NCI-H2107 (cell line): ENCODE results near the gene SLC41A2.
"Not testable (repeated sequence)": the region's sequence is repeated elsewhere in the genome, so short reads cannot be mapped to it uniquely, and the experiment has no call there.

Experiments
- DNase-seq: peaks from one replicate; lab custom pipeline; 2025; lab: John Stamatoyannopoulos, UW

SLC41A2 gene

DNA sequence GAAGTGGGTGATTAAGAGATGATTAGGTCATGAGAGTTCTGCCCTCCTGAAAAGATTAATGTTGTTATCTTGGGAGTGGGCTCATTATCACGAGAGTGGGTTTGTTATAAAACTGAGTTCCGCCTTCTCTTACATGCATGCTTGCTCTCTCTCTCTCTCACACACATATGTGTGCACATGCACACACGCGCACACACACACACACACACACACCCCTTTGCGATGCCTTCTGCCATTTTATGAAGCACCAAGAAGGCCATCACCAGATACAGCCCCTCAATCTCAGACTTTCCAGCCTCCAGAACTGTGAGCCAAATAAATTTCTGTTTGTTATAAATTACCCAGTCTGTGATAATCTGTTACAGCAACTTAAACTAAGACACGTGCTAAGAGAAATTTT is 5.7 kb upstream of the SLC41A2 start:
- DNase-seq, result no peak

DNA sequence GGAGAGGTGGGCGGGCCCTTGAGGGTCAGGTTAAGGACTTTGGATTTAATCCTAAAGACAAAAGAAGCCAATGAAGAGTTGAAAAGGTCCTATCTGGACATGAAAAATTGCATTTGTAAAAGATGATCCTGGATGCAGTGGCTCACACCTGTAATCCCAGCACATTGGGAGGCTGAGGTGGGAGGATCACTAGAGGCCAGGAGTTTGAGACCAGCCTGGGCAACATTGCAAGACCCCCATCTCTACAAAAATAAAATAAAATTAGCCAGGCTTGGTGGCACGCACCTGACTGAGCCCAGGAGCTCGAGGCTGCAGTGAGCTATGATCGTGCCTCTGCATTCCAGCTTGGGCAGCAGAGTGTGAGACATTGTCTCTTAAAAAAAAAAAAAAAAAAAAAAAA is 2.4 kb upstream of the SLC41A2 start:
- no peak for DNase-seq

DNA sequence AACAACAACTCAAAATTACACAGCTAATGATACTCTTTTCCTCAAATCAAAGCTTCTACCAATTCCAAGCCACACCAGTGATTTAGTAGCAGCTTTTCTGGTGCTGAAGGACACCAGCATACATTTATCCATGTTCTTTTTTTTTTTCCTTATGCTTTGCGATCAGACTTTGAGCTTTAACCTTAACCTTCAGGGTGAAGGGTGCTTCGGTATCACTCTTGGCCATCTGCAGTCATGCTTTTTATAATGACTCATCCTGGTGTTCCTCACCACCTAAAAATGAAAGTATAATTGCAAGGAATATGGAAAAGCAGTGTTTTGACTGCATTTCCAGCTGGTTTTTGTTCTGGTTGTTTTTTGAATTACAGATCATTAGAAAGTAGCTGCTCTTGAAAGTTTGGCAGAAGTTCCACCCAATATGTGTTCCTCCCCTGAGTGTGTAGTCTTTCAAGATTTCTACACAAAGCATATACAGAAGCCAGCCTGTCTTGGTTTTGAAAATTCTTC is 1.3 kb upstream of the SLC41A2 start:
- DNase-seq, result no peak

DNA sequence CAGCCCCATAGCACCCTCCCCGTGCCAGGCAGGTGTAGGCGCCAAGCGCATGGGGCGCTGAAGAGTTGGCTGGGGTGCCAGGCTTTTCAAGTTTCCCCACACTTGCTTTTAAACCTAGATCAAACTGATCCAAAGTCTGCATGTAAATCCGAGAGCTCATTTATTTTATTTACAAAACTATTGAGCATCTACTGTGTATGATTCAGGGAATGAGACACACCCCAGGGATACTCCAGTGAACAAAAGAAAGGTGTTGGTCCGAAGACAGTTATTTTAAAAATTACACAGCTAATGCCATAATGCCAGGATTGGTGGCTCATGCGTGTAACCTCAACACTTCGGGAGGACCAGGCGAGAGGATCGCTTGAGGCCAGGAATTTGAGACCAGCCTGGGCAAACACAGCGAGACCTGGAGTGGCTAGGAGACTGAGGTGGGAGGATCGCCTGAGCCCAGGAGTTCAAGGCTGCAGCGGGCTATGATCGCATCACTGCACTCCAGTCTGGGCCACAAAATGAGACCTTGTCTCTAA is 780 bp upstream of the SLC41A2 start:
- DNase-seq, result no peak

DNA sequence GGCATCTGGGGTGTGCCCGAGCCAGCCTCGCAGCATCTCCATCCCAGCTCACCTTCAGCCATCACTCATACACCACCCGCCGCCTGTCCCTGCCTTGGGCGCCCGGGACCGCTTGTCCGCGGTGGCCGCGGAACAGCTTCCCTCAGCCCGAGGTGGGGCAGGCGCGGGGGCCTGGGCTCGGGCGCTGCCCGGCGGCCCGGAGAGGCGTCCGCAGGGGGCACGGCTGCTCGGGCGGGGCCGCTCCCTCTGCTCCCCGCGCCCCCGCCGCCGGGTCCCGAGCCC is 430 bp downstream of the SLC41A2 start:
- no peak for DNase-seq

DNA sequence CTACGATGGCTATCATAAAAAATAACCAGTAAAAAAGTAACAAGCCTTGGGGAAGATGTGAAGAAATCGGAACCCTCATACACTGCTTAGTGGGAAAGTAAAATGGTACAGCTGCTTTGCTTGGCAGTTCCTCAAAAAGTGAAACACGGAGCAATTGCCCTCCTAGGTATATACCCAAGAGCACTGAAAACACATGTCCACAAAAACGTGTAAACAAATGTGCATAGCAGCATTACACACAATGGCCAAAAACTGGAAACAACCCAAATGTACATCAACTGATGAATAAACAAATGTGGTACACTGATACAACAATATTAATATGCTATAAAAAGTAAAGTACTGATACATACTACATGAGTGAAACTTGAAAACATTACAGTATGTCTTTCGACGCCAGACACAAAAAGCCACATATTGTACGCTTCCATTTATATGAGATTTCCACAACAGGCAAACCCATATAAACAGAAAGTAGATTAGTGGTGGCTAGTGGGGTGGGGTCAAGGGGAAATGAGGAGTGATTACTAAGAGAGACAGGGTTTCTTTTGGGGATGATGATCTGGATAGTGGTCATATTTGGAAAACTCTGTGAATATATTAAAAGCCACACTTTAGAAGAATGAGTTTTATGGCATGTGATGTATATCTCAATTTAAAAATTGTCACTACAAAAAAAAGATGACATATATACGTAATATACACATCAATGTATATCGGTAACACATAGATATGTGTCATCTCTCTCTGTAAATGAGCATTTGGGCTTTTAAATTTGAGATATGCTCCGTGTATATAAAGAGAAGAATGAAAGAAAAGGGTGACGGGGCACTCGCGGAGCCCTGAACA is 996 bp downstream of the SLC41A2 start:
- DNase-seq, result no peak

DNA sequence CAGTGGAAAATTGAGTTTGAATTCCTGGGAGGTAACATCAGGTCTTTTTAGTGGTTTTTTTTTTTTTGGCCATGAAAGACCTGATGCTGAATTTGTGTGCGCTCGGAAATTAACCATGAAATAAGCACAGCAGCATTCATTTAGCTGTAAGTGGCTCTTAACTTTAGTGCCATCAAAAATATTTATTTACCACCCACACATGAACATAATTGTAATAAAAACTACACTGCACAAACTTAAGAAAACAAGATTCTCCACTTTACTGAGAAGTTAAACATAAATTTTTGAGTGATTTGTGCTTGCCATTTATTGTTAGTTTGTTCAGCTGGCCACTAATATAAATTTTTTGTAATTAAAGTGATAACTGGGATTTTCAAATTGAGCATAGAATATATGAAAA is 2.4 kb downstream of the SLC41A2 start:
- DNase-seq, result no peak

DNA sequence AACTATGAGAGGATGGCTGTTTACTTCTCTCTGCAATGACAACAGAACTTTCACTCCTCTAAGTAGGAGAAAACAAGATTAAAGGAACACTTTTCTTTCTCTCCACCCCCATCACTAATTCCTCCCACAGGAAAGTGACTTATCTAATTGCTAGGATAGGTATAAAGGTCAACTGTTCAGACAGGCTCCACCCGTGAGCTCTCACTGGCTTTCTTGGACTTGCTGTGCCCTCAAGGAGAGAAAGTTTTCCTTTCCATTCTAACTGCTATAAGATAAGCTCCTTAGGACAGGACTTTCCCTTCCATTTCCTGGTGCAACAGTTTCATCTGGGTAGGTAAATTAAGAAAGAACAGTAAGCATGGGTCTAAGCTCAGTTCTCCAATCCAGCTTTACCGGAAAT is 4.8 kb downstream of the SLC41A2 start:
- DNase-seq, result no peak

DNA sequence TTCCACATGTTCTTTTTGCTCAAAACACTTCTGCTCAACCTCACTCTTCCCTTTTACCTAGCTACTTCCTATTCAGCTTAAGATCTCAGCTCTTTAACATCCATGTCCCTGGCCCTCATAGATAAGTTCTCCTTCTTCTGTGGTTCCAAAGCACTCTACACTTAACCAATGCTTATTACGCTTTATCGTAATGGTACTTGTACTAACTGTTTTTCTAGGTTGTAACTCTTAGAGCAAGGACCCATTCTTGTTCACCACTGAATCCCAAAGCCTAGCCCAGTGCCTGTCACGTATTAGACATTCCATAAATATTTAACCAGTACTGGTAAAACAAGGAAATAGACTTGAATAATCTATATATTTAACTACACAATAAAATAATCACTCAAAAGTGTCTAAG is 5.3 kb downstream of the SLC41A2 start:
- DNase-seq, result no peak

DNA sequence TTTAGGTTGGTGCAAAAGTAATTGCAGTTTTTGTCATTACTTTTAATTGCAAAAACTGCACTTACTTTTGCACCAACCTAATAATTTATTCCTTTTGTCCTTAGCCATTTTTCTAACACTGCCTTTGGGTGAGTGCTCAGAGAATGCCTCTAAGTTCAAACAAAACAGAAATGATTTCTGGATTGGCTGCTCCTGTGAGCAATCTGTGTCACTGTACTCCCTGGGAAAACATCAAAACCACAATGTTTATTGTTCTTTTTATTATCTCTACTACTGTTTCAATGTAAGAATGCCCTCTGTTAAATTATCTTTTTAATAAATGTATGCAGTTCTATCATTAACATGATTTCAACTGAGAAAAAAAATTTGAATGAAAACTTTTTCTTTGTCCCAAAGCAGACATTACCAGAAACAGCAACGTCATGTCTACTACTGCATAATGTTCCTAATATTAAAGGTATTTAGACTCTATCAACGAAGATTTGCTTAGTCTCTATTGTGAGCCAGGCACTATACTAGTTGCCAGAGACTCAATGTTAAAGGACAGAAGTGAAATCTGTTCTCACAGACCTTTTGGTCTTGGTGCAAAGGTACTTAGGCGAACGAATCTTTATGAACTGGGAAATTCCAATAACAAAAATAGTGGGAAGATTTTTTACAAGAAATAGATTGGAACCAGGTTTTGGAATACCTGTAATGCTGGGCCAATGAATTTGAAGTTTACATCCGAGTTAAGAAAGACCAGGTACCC is 6.2 kb downstream of the SLC41A2 start:
- DNase-seq, result no peak

DNA sequence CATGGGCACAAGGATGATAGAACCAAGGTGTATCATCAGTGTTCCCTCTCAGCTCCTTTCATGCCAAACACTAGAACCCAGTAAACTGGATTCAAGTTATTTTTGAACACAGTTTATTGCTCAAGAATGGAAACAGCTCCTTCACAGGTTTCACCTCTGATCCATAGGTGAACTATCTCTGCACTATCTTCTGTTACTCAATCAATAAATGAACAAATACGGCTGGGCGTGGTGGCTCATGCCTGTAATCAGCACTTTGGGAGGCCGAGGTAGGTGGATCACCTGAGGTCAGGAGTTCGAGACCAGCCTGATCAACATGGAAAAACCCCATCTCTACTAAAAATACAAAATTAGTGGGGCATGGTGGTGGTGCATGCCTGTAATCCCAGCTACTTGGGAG is 9.4 kb downstream of the SLC41A2 start:
- not testable (repeated sequence) for DNase-seq

DNA sequence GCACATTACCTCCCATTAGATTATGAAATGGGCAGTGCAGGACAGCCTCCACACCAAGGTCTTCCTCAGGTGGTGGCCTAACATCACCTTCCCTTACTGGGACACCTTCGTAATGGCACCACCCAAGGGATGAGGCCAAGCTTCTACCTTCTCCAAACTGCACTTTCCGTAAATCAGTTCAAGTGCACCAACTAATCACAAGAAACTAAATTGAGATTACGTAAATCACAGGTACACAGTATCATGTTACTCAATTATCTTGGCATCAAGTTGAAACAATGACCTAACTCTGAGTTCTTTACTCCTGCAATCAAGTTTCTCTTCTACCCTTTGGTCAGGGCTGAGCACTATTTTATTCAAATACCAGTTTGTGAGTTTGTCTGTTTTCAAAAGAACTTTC is 13.8 kb downstream of the SLC41A2 start:
- no peak for DNase-seq

DNA sequence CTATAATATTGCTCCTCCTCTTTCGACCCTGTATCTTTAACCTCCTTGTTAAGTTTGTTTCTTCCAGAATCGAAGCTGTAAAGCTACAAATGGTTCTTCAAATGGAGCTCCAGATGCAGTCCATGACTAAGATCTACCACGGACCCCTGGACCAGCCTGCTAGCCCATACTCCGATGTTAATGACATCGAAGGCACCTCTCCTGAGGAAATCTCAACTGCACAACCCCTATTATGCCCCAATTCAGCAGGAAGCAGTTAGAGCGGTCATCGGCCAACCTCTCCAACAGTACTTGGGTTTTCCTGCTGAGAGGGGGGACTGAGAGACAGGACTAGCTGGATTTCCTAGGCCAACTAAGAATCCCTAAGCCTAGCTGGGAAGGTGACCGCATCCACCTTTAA is 14.7 kb downstream of the SLC41A2 start:
- DNase-seq, result not testable (repeated sequence)

DNA sequence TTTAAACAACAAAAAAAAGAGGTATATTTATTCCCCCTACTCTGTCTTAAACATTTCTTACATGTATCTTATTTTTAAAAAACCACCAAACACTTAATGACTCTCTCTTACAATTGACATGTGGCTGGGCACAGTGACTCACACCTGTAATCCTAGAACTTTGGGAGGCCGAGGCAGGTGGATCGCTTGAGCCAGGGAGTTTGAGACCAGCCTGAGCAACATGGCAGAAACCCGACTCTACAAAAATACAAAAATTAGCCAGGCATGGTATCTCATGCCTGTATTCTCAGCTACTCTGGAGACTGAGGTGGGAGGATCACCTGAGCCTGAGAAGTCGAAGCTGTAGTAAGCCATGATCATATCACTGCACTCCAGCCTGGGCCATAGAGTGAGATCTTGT is 16.0 kb downstream of the SLC41A2 start:
- DNase-seq, result no peak

DNA sequence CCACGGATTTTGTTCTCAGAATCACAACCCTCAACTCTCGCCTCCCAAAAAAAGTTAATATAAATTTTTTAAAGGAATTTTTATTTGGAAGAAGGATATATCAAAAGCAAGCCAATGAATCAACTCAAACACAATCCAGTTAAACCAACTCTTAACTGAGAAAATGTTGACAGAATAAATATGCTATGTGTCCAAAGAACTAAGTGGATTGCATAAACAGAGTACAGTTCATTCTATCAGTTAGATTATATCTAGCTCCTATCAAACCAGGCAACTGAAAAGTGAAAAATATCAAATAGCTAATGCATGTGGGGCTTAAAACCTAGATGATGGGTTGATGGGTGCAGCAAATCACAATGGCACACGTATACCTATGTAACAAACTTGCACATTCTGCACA is 16.6 kb downstream of the SLC41A2 start:
- DNase-seq, result no peak

DNA sequence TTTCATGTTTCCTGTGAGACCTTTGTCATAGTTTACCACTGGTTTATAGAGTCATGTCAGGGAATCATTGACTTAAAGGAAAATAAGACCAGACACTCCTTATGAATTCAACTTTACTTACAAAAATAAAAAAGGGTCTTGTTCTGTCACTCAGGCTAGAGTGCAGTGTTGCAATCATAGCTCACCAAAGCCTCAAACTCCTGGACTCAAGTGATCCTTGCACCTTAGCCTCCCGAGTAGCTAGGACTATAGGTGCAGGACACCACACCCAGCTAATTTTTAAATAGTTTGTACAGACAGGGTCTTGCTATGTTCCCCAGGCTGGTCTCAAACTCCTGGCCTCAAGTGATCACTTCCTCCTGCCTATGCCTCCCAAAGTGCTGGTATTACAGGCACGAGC is 19.0 kb downstream of the SLC41A2 start:
- DNase-seq, result no peak

DNA sequence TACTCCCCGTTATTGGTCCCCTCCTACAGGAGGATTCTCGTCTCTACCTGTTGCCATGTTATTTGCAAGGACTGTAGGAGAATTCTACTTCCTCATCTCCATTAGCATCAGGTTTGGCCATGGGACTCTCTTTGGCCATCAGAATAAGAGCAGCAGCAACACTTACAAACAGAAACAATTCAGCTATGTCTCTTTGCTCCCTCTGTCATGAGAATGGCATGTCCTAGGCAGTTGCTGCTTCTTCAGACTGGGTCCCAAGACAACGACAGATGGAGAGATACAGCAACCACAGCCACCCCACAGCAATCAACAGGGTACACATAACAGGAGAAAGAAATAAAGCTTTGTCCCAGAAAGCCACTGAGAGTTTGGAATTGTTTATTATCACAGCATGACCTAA is 19.7 kb downstream of the SLC41A2 start:
- DNase-seq, result no peak

DNA sequence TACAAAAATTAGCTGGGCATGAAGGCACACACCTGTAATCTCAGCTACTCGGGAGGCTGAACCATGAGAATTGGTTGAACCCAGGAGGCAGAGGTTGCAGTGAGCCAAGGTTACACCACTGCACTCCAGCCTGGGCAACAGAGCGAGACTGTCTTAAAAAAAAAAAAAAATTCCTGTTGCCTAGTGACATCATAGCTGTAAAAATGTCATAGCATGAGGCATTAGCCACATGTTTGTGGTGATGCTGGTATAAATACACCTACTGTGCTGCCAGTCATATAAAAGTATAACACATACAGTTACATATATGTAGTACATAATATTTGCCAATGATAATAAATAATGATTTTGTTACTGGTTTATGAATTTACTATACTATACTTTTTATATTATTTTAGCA is 22.2 kb downstream of the SLC41A2 start:
- no peak for DNase-seq

DNA sequence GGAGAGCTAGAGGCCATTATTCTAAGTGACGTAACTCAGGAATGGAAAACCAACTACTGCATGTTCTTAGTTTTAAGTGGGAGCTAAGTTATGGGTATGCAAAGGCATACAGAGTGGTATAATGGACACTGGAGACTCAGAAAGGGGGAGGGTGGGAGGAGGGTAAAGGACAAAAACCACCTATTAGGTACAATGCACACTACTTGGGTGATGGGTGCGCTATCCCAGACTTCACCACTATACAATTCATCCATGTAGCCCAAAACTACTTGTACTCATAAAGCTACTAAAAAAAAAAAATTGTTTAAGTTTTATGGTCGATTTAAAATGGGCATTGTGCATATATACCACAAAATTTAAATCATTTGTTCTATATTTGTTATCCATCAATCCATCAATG is 24.3 kb downstream of the SLC41A2 start:
- no peak for DNase-seq

DNA sequence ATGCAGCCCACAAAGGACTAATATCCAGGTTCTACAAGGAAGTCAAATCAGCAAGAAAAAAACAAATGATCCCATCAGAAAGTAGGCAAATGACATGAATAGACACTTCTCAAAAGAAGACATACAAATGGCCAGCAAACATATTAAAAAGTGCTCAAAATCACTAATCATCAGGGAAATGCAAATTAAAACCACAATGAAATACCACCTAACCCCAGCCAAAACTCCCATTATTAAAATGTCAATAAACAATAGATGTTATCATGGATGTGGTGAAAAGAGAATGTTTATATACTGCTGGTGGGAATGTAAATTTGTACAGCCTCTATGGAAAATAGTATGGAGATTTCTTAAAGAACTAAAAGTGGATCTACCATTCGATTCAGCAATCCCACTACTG is 25.0 kb downstream of the SLC41A2 start:
- no peak for DNase-seq

DNA sequence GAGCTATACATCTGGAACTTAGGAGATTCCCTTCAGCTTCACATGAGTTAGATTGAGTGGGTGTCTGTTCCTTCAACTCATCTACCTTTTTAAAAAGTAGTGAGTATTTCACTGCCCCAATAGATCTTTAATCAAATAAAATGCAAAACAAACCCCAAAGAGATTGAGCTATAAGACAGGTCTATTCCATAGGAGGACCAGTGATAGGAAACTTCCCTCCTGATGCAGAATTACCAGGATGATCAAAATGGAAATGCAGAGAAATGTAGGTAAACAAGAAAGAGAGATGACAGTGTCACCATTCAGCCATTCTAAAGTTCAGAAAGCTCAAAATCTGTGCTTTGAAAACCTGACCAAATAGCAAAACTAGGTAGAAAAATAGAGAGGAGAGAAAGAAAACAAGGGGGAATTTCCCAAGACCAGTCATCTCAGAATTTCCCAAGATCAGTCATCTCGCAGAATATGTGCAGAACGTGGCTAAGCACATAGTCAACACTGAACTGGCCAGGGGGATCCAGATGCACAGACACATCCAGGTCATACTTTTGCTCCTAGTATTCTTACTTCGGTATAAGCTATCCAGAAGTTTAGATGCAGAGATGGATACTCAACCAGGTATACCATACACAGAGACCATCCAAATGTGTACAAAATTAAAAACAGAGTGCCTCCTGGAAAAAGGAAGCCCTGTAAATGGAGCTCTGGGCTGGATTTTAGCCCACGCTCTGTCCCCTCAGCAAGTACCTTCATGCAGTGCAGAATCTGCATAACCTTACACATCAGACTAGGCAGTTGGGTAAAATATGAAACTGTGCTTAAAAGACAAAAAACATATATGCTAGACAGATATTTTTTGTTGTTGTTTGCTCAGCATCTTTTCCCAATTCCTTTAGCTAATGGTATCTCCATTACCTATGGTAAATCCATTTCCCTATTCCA is 27.4 kb downstream of the SLC41A2 start:
- DNase-seq, result no peak

DNA sequence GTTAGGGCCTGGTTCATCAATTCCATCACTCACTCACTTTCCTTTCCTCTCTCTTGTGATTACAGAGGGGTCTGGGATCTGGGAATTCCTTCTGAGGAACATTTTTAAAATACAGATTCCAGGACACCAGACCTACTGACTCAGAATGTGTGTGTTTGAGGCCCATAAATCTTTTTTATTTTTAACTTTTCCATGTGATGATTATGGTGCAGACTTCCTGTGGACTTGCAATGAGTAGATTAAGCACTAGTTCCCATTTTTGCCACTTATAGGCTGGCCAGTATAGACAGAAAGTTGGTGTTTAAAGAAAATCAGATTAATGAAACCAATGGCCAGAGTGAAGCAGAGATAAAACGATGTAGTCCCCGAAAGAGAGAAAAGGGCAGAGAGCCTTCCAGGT is 28.1 kb downstream of the SLC41A2 start:
- no peak for DNase-seq
